Measurements from ENCODE around the gene ACBD6.
"Not testable (repeated sequence)": the region's sequence is repeated elsewhere in the genome, so short reads cannot be mapped to it uniquely, and the experiment has no call there.

Gene ACBD6, protein sequence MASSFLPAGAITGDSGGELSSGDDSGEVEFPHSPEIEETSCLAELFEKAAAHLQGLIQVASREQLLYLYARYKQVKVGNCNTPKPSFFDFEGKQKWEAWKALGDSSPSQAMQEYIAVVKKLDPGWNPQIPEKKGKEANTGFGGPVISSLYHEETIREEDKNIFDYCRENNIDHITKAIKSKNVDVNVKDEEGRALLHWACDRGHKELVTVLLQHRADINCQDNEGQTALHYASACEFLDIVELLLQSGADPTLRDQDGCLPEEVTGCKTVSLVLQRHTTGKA

DNA sequence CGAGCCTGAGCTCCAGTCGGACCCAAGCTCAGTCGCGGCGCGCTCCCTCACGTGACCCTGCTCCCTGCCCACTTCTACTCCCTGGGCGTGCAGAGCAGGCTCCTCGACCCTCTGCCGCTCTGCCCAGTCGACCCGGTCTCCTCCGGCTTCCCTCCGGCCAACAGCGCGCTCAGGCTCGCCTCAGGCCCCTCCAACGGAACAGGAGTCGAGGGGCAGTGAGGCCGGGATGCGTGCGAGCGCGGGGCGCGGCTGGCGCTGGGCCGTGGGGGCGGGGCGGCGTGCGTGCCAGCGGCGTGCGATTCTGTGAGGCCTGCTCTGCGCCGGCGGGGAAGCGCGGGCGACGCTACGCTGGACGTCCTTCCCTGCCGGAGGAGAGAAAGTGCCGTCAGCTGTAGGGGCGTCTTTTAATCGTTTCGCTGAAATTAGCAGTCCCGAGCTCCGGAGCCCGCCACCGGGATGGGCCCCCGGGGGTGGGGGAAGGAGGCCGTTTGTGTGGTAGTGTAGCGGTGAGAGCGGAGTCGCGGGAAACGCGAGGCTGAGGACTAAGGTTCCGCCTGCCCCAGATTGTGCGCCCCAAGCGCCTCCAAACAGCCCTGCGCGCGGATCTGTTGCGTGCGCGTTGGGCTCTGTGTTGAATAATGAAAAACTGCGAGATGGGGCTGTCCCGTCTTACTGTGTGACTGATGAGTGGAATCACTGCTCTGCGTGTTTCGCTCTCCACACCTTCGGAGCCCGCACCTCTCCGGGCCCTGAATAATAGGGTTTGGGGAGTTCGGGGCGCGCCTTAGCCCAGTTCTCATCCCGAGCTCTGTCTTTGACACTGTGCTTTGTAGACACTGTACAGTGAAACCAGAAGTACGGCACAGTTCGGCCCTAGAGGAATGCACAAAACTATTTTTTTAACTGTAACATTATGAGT is at the start of gene ACBD6:
Gene ACBD6 (minus strand): TSS at position 217 of the 919 bp plus-strand sequence. CDS start 311 bp downstream, outside the sequence.
- peak; percentile 83 to 86 for DNase-seq

DNA sequence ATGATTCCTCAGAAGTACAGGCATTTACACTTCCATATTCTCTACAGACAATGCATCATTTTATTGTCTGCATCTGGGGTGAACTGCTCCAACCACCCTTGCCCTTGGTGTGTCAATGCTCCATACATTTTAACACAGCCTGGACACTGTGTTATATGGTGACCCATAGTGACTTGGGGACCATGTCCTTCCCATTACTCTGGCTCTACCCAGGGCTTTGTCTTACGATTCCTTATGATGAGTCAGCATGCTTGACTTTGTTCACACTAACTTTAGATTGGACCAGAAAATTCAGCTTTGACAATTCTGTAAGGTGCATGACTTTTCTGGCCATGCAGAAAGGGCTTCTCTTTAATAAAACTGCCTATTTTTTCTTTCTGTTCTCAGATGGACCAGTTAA is 49.6 kb upstream of the ACBD6 start:
- DNase-seq = no peak

DNA sequence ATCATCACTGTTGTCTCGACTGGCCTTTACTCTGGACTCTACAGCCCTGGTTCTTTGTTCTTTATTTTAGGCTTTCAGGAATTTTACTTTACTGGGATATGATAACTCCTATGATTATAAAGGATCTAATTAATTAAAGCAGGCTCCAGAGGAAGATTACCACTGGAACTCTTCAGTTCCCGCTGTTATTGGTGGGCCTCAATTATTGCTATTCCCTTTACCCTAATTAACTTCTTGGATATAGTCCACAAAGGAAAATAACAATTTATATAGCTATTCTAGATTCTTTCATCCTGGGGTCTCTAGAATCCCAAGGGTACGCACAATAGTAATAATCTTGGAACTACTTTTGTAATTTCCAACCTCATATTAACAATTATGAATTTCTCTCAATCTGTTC is 47.9 kb upstream of the ACBD6 start:
- no peak for DNase-seq

DNA sequence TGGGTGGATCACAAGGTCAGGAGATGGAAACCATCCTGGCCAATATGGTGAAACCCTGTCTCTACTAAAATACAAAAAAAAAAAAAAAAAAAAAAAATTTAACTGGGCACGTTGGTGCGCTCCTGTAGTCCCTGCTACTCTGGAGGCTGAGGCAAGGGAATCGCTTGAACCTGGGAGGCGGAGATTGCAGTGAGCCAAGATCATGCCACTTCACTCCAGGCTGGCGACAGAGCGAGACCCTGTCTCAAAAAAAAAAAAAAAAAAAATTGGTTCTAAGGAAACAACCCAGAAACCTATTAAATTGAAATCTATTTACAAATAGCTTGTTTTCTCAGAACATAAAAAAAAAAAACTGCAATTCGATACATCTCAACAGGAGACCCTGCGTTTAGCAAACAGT is 47.4 kb upstream of the ACBD6 start:
- DNase-seq = not testable (repeated sequence)

DNA sequence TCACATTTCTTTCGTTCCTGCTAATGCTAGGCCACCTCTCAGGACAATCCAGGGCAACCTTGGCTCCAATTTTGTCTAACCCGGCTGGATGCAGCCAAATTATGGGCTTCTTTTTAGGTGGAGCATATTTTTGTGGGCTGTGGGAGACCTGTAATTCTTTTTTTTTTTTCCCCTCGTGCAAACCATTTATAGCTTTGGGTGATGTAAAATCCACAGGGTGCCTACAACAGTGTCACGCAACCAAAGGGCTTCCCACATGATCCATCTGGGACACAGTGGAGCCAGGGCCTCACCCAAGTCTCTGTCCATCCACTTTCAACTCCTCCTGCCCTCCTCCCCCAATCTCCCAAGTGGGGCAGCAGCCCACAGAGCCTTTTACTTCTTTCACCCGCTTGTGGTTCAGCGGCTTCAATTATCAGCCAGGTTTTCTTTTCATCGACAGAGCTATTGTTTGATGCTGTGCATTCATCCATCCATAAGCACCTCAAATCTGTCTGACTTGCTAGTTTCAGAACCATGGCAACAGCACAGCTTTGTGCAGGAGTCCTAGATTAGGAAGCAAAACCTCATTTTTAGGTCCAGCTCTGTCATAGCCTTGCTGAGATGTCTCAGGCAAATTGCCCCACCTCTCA is 46.4 kb upstream of the ACBD6 start:
- DNase-seq = no peak

DNA sequence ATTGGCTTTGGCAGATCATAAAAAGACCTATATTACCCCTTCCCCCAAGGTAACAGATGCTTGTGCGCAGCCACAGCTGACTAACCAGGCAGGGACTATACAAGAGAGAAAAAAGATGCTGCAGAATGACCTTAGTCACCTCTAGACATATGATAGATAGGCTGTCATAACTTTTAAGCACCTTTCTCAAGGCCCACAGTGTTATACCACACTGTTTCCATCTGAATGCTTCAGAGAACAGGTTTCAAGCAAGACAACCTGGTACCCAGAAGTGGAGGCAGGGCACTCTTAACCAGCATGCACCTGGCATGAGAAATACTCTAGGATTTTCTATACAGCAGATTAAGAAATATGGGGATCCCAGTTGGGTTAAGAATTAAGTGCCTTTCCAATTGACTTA is 43.6 kb upstream of the ACBD6 start:
- DNase-seq = no peak

DNA sequence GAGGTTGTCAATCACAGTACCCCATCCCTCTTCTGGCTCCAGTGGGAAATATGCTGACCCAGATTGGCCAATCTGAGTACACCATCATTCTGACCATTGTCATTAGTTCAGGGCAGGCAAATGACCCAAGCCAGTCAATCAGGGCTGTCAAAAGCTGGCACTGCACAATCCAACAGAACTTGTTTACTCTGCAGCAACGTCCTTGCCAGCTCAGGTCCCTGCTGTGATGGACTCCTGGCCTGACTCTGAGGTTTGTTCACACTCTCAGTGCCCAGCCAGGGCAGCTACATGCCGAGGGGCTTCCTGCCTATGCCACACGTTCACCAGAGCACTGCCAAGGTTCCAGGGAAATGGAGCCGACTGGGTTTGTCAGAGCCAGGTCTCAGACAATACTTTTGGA is 41.7 kb upstream of the ACBD6 start:
- no peak for DNase-seq

DNA sequence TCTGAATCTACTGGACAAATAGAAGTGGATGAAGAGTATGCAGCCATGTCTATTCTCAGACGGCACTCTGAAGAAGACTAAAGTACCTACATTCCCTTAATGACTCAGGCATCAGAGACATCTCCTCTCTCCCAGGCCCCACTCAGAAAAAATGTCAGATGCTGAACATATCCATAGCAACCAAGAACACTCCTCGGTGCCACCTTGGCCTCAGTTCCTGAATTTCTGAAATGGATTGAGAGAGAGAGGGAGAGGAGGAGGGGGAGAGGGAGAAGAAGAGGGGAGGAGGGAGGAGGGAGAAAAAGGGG is 40.4 kb upstream of the ACBD6 start:
- DNase-seq = no peak

DNA sequence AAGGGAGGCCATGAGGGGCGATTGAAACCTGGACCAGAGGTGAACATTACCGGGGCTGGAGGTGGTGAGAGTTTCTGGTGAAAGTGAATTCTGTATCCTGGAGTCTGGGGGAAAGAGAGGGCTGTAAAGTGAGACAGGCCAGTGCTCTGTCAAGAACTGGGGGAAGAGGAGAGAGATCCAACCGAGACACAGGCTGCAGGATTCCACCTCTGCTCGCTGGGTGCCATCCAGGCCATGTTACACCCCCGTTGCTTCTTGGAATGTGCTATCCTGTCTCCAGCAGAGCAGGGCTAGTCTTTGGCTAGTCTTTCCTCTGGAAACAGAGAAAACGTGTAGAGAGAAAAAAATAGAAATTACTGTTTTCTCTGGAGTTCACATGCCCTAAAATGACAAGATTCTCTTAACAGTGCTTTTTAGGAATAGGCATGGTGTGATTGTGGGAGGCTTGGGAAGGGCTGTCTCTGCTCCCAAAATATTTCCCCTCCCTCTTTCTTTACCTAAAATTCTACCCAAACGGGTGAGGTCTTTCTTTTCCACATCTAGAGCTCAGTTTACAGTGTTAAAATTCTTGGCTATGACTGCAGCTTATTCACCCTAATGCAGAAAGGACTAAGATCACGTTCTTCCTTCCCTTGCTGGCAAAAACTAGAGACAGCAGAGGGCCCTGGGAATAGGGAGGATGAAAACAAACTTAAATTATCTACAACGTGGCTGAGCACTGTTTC is 39.9 kb upstream of the ACBD6 start:
- DNase-seq = no peak

DNA sequence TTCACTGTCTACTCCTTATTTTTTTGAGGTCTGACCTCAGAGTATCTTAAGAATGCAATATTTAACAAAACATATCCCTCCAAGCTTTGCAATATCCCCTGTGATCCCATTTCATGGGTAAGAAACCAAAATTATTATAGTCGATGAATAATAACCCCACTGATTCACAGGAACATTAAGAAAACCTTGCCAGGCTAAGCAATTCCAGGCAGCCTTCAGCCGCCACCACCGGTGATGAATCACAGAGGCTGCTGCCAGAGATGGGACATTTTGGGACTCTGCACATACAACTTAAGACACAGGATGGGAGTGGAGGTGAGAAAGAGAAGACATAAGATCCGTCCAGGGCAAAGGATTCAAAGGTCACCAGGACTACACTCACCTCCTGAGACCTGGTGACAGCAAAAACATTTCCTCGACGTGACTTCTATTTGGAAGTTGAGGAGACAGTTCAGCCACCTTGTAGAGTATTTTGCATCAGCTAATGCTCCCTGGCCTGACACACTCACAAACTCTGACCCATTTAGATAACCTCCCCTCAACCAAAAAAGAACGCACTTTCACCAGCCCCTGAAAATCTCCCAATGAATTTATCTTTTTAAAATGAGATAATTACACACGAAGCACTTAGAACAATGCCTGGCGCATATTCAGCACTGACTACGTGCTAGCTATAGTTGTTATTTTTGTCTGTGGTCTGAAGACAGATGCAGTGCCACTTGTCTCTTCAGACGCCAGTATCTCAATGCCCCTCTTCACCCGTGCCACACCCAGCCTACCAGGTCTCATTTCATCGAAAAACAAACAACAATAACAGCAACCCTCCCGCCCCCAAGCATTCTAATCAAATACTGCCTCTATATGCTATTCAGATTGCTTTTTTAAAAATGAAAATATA is 38.6 kb upstream of the ACBD6 start:
- no peak for DNase-seq

DNA sequence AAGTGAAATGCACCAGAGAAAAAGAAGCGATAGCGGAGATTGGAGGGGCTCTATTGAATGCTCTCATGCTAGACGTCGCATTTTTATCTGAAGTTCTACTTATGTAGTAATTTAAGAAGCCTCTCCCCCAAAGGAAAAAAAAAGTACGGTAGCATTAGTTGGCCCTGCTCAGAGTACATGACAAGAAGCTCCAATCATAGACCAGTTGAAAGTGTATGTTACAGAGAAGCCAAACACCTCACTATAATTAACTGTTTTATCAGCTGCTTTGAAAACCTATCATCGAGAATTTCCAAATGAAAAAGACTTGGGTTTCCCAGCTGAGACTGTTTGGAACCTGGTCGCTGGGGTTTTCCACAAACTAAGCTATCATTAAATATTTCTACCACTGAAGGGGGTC is 36.8 kb upstream of the ACBD6 start:
- no peak for DNase-seq

DNA sequence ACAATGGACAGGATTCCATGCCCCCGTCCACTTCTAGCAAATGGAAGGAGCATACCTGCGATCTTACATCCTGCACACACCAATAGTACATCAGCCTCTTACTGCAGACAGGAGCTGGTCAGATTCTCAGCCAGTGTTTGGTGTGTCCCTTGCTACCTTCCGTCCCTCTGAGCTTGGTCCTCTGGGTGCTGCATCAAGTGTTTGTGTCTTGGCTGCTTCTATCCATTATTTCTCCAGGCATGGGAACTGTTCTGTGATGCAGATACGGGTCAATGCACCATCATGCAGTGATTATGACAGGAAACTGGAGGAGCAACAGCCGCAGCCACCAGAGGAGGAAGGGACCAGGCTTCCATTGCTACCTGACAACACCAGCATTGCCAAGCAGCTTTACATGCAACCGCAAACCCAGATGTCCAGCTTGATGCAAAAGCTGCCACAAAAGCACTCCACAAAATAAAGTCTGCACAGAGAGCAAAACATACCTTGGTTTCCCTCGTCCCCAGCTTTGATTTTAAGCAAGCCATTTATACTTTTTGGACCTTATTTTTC is 34.5 kb upstream of the ACBD6 start:
- DNase-seq = no peak

DNA sequence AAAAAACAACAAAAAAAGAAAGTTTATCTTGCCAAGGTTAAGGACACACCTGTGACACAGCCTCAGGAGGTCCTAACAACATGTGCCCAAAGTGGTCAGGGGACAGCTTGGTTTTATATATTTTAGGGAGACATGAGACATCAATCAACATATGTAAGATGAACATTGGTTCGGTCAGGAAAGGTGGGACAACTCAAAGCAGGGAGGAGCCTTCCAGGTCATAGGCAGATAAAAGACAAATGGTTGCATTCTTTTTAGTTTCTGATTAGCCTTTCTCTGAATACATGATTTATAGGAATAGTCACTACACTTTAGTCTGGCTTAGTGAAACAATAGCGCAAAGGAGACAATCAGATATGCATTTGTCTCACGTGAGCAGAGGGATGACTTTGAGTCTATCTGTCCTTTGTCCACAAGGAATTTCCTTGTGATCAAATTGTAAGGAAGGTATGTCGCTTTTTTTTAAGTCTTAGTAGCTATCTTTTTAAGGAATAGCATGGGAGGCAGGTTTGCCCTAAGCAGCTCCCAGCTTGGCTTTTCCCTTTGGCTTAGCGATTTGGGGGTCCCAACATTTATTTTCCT is 33.1 kb upstream of the ACBD6 start:
- no peak for DNase-seq

DNA sequence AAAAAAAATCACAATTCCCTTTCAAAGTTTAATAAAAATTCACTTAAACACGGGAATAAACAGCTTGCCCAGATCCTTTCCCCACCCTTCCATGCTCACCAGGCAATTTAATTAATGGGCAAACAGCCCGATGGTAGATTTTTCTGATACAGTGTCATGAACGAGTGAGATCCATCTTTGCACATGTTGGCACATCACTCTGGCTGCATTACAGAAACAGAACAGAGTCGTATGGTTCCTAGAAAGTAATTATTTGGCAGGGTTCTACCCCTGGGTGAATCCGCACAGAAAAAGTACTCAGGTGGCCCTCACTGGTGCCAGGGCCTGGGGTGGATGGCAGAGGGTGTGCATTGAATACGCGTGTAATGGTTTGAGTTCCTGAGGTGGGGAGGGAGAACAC is 31.8 kb upstream of the ACBD6 start:
- DNase-seq = no peak

DNA sequence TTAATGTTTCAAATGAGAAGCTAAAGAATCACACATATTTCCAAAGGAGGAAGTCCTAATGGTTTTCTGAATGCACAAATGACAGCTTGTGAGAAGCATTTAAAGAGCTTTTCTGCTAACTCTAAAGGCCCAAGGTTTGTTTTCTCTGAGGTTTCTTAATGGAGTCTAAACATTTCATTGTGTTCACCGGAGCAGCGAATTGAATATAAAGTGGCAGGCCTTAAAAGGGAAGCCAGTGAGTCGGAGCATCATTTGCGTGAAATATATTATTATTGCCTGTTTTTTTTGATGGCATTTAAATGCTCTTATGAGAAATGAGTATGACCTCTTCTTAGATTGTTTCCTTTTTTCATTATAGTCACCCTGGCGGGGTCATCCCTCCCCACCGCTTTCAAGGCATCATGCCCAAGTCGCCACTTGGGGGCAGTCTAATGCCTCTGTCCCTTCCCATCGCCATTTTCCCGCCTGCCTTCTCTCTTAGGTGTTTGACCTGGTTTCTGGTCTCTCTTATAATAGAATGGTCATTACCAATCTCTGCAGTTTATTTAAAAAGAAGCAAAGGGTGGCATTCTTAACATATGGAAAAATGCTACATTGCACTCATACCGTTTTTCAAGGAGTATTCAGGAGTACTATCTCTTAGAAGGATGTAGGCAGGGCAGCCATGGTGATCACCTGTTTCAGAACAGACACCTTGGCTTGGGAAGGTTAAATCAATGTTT is 31.1 kb upstream of the ACBD6 start:
- peak; percentile 36 to 46 for DNase-seq

DNA sequence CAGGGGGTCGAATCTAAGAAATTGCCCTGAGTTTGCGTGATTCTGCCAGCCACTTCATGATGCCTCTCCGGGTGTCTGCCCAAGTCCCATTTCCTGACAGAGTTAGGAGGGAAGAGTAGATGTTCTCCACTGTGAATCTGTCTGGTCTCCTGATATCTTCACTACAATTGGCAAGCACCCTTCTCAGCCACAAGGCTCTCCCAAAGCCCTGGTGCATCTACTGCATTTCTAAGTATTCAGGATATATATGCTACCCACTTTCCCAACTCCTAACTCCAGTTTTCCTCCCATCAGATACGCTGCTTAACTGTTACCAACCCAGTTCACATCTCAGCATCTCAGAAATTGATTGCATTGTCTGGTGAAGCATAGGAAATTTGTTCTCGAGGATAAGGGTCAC is 30.5 kb upstream of the ACBD6 start:
- no peak for DNase-seq

DNA sequence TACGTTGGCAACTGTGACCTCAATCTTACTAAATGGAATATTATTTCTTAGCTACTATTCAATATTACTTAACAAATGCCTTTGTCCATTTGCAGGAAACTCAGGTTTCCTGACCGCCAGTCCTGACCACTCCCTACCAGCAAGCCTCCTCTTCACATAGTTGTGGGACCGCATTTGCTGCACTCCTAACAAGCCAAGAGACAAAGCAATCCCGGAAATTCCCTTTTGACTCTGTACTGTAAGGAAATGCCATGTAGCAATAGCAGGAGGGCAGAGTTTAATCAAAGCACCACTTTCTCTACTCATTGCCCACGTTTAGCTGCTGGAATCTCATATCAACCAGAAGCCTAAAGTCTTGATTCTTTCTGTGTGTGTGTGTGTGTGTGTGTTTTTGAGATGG is 28.1 kb upstream of the ACBD6 start:
- DNase-seq = no peak

DNA sequence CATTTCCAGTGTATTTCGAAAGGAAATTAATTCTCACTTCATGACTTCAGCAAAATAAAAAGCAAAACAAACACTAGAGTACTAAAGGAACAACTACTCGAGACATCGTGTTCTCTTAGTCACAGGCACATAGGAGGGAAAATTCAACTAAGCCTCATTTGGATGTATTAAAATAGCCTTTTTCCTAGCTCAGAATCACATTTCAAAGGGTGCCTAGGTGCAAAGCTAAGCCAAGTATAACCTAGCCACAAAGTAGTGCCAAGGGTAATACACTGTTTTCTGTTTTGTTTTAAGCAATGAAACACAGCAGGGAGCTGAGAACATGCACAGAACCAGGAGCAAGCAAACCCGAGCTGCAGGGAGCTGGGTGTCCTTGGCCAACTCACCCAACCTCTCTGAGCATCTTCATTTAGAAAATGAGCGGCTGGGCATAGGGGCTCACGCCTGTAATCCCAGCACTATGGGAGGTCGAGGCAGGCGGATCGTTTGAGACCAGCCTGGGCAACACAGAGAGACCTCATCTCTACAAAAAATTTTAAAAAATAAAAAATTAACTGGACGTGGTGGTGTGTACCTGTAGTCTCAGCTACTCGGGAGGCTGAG is 26.6 kb upstream of the ACBD6 start:
- DNase-seq = no peak

DNA sequence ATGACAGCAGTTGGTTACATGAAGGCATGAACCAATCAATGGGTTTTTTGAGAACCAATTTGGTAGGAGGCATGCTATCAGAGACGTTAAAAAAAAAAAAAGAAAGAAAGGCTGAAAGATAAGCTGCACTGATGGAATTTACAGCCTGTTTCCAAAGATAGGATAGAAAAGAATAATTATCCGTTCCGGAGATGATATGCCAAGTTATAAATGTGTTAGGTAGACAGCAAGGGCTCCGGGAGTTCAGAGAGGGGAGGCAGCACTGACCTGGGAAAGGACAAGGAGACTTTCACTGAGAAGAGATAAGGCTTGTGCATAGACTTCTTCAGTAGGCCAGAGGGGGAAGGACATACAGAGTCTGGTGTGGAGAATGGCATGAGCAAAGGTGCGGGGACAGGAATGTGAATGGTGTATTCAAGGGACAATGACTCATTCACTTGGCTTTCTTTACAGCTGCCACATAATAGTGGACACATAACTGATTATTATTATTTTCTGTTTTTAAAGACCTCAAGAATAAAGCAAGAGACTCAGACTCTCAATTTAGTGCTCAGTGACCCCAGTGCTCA is 24.8 kb upstream of the ACBD6 start:
- DNase-seq = no peak

DNA sequence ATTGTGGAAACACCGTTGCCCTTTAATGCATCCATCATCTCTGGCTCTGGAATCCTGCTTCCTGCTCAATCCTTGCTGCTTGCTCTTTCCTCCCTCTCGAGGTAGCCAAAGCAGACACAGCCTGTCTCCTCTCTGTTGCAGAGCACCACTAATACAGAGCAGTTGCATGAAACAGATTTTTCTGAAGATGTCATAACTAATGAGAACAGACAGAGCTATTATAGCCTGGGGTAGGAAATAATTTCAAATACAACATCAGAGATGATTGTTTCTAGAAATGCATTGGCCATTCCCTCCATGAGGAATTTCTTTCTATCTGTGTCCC is 23.3 kb upstream of the ACBD6 start:
- no peak for DNase-seq
